22Rv1 (cell line): ENCODE measurements around the gene CERKL.

ENCODE experiments used
- ZFX ChIP-seq: fragments of 450-650 bp; IDR thresholded peaks from 2 replicates; pipeline ENCODE4 v1.6.1; 2017; ENCODE audit warnings: antibody characterized with exemption, borderline replicate concordance
- TF ChIP-seq, protein P1 (sequence below): fragments of 450-650 bp; IDR thresholded peaks from 2 replicates; pipeline ENCODE4 v1.5.1; 2017; ENCODE audit warnings: mild to moderate bottlenecking

DNA sequence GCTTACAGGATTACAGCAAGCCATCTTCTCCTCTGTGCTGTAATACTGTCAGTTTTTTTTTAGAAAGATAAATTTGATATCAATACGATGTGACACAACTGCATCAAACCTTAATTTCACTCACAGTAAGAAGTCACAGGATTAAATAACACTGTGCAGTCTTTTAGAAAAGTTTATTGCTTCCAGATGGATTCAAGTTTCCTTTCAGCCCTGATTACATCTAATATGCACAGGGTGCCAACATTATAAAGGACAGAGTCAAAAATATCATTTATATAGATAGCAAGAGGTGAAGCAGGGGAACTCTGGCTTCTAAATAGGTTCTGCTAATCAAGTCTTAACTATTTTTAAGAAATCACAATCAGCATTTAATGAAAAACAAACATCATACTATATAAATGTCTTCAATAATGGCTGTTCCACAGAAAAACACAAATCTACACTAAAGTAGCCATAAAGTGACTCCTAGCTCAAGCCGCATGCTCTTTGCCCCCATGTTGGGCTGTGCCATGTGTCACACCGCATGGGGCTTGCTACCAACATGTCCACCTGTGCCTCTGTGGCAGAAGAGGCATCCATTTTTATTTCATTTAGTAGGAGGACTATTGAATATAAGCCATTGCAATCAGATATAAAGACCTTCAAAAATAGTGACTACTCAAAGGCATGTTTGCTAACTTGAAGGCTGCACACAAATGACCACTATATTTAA, 35.0 kb downstream of the CERKL start:
- TF ChIP-seq, protein P1, sequence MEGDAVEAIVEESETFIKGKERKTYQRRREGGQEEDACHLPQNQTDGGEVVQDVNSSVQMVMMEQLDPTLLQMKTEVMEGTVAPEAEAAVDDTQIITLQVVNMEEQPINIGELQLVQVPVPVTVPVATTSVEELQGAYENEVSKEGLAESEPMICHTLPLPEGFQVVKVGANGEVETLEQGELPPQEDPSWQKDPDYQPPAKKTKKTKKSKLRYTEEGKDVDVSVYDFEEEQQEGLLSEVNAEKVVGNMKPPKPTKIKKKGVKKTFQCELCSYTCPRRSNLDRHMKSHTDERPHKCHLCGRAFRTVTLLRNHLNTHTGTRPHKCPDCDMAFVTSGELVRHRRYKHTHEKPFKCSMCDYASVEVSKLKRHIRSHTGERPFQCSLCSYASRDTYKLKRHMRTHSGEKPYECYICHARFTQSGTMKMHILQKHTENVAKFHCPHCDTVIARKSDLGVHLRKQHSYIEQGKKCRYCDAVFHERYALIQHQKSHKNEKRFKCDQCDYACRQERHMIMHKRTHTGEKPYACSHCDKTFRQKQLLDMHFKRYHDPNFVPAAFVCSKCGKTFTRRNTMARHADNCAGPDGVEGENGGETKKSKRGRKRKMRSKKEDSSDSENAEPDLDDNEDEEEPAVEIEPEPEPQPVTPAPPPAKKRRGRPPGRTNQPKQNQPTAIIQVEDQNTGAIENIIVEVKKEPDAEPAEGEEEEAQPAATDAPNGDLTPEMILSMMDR, result no peak
- TF ChIP-seq ZFX, result no peak
